ENCODE results near the gene VRK2.

Gene VRK2

DNA sequence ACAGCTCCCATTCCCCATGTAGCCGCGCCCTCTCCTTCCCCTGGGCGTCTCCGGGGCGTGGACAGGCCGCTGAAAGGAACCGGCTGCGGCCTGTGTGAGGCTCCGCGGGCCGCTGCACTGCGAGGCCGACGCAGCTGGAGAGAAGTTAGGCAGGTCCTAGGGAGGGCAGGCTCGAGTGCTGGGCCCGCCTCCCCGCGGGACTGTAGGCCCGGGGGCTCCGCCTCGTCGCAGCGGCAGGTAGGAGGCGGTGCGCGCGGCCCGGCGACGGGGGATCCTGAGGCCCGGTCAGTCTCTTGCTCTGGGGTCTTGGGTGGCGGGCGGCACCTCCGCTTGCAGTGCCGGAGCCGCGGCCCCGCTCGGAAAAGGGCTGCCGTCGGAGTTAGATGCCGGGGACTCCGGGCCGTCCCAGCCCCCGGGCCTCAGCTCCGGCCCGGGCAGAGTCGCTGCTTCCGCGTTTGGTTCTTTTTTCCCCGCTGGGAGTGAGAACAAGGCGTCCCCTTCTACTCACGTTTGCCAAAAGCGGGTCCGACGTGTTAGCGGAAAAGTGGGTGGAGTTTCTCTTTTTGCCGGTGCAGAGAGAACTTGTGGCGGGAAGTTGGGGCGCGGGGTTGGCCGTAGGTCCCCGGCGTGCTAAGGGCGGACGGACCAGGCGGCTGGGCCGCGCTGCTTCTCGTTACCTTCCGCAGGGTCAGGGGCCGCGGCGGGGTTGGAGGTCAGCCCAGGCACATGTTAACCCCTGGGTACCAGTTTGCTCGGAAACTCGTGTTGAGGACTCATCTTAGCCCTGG, at the start of gene VRK2:
Gene VRK2, plus strand, starts transcription at position 222 of the 788 bp plus-strand sequence. CDS start 2,026 bp downstream, outside the sequence.
- peak; percentile 93 for DNase-seq

GRCh38 chr2:58006256-58006951, 40.2 kb upstream of the VRK2 start:
- DNase-seq, result no peak

GRCh38 chr2:58006952-58007284, 39.7 kb upstream of the VRK2 start:
- DNase-seq, result no peak

GRCh38 chr2:58010599-58010998, 36.0 kb upstream of the VRK2 start:
- DNase-seq, result no peak

GRCh38 chr2:58019229-58019628, 27.4 kb upstream of the VRK2 start:
- DNase-seq, result no peak

DNA sequence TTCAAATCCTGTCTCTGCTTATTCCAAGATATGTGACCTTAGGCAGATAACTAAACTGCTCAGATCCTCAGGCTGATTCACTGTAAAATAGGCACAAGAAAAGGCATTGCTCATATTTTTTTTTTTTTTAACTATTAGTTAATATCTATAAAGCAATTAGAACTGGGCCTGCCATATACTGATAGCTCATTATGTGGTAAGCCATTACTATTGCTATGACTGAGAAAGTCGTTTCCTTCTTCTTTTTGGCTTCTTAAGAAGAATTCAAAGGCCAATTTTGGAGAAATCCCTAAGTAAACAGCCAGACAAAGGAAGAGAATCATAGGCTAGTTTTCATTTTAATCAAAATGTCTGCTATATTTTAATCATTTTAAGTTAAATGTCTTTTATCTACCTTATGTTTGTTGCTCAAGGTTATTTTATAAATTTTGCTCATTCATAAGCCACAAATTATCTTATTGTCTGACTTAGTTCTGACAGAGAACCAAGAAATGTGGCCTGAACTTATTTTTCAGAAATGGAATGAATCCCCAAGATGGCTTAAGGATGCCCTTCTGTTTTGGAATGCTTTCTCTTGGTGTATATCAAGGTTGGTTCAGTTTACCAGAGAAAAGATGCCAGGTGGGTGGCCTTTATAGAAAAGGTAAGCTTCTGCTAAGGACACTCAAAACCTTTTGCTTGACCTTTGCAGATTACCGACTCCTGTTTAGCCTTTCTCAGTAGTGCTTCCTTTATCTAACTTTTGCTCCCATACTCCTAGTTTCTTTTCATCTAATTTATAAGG, 21.3 kb upstream of the VRK2 start:
- DNase-seq, result no peak

GRCh38 chr2:58027029-58027428, 19.6 kb upstream of the VRK2 start:
- DNase-seq, result no peak

DNA sequence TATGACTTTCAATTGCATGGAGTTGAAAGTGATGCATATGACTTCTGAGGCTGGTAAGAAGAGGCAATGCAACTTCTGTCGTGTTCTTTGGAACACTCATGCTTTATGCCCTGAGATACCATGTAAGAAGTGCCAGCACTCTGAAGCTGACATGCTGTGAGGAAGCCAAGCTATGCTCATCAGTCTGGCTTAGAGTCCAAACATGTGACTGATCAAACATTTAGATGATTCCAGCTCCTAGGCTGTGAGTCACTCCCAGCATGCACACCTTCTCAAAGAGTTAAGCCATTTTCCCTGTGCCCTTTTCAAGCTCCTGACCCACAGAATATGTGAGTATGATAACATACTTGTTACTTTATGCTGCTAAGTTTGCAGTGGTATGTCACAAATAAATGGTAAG, 15.8 kb upstream of the VRK2 start:
- DNase-seq, result peak; percentile 45

GRCh38 chr2:58032016-58032763, 14.4 kb upstream of the VRK2 start:
- DNase-seq, result peak; percentile 73

DNA sequence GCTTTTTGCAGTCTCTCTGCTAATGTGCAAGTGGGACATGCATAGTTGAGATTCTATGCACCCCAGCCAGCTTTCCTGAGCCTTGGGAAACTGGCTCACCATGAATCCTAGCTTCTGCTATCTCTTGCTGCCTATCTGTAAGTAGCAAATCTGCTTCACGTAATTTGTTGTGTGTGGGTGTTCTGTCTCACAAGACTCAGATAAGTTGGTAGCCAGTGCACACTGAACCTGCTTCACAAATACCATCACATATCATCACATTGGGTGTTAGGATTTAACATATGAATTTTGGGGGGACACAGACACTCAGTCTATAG, 13.9 kb upstream of the VRK2 start:
- DNase-seq, result no peak

GRCh38 chr2:58033530-58033929, 13.1 kb upstream of the VRK2 start:
- no peak for DNase-seq

- DNase-seq, result no peak
Measured at GRCh38 chr2:58035352-58035751, 11.3 kb upstream of the VRK2 start.

GRCh38 chr2:58039170-58039611, 7.4 kb upstream of the VRK2 start:
- DNase-seq, result peak; percentile 55

- peak; percentile 88 for DNase-seq
Measured at GRCh38 chr2:58042486-58042970, 4.1 kb upstream of the VRK2 start.

DNA sequence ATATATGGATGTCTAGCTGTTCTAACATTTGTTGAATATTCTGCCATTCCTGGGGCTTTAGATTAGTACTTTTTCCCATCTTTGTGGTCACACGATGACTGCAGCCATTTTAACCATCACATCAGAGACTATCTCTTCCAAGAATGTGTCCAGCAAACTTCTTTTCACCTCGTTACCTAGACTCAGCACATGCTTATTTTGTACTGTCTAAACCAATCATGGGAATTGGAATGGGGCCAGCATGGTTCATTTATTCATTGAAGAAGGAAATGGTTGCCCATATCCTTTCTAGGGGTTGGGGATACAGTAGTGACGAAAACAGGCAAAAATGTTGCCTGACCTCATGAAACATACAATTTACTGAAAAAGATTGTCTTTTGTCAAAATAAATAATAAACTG, 2.5 kb upstream of the VRK2 start:
- DNase-seq, result no peak

DNA sequence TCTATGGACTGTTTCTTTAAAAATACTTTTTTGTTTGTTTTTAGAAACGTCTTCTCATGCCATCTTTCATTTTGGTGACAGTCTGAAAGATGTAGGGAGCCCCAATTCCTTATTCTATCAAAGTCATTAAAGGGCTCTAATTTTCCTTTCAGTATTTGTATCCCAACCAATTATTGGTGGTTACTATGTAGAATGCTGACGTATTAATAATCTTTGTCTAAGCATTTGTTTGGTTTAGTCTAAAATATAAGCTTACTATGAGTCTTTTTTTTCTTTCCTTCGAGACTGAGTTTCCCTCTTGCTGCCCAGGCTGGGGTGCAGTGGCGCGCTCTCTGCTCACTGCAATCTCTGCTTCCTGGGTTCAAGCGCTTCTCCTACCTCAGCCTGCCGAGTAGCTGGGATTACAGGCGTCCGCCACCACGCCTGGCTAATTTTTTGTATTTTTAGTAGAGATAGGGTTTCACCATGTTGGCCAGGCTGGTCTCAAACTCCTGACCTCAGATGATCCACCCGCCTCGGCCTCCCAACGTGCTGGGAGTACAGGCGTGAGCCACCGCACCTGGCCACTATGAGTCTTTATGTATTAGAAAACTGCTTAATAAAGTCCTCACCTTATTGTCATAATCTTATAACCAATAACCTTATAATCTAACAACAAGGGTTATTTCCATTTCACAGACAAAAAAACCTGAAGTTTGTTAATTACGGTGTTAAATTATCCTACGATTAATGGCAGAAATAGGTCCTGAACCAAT, 849 bp upstream of the VRK2 start:
- no peak for DNase-seq

- no peak for DNase-seq
Measured at GRCh38 chr2:58046335-58046584, 346 bp upstream of the VRK2 start.

- peak; percentile 35 for DNase-seq
Measured at GRCh38 chr2:58047373-58047935, 848 bp downstream of the VRK2 start.

- DNase-seq, result no peak
Measured at GRCh38 chr2:58047961-58048360, 1.4 kb downstream of the VRK2 start.

DNA sequence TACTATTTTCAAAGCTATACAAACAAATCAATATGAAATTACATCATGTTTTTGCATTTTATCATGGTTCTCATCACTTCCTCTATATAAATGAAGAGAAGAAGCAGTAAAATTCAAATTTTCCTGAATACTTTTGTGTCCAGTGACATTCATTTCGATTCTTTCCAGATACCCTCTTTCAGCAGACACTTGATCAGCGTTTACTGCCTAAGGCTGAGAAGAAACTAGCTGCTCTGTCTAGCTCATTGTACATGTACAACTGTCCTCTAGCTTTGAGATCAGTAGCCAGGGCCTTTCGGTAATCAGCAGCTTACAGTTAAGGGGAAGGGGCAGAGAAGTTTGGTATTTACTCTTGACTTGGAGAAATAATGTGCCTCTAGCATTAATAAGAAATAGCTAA, 4.8 kb downstream of the VRK2 start:
- DNase-seq, result no peak

DNA sequence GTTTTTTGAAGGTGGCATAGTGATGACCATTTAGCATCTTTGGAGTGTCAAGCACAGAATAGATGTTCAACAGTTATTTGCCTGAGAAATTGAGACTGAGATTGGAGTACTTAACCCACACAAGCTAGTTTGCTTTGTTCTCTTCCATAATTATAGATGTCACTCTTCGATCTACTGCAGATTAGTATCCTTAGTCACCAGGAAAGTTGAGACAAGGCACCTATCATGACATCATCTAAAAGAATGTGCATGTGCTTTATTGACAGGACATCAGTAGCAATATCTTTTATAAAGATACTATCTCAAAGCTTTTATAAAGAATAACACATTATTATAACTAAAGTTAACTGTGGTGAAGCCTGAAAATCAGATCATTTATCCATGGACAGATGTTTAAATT, 6.4 kb downstream of the VRK2 start:
- no peak for DNase-seq

DNA sequence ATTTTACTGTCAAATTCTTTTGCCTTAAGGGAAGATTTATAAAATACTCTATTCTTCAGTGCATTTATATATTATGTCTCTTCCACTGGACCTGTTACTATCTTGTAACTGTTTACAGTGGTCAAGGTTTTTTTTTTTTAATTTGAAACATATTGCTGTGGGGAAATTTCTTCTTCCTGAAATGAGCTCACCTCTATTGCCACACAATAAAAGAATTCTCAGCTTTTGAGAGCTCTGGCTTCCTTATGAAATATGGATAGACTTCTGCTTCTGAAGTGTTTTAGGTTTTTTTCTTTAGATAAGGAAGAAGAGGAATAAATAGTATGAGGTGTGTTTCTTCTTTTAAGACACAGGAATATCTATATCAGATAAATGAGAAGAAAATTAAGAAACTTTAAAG, 7.7 kb downstream of the VRK2 start:
- peak; percentile 32 for DNase-seq
